GM12878 (cell line): ENCODE data around the gene KYAT1. TPM values are rescaled to one million over a fixed set of nuclear protein-coding genes. Genes with fewer than 3 reads are reported as not detected.

Experiments
- DPF2 ChIP-seq: fragments of 450-650 bp; IDR thresholded peaks from 2 replicates; pipeline ENCODE4 v1.6.1; 2017; ENCODE audit warnings: mild to moderate bottlenecking
- EP300 ChIP-seq, 2 experiments: fragments of 150-350 bp in 1 of 2; IDR thresholded peaks; 2 replicates each; pipeline ENCODE4 v1.6.1; 2011 to 2012; ENCODE audit warnings: low read depth in 2 of 2, low read length in 2 of 2, borderline replicate concordance in 1 of 2, improper control_type of control experiment in 1 of 2, inconsistent platforms in 1 of 2; ENCODE audit not compliant: control insufficient read depth in 1 of 2
- EZH2 ChIP-seq: IDR thresholded peaks from 2 replicates; pipeline ENCODE4 v1.6.1; 2012; ENCODE audit warnings: low read depth, mild to moderate bottlenecking, control low read depth, inconsistent platforms, low read length, borderline replicate concordance; ENCODE audit not compliant: control insufficient read depth
- MEF2B ChIP-seq: fragments of 450-650 bp; IDR thresholded peaks from 2 replicates; pipeline ENCODE4 v1.6.1; 2018; ENCODE audit warnings: mild to moderate bottlenecking, moderate library complexity; ENCODE audit not compliant: partially characterized antibody, poor library complexity, severe bottlenecking
- SUZ12 ChIP-seq: fragments of 200-600 bp; sonication (generic); IDR thresholded peaks from one replicate; pipeline ENCODE4 v1.6.1; 2018; ENCODE audit warnings: antibody characterized with exemption, mild to moderate bottlenecking; ENCODE audit not compliant: unreplicated experiment
- polyA plus RNA-seq, 11 experiments: library from polyadenylated mRNA; depleted of rRNA in 4 of 11; unstranded in 6 of 11; stranded (reverse) in 5 of 11; fragments of >200 nt; fragmentation: Nextera tagmentation in 4 of 11; fragmentation: Illumina TruSeq in 1 of 11; extraction: Ambion mirVana in 4 of 11; extraction: Trizol in 1 of 11; gene quantifications; 1 replicate in 1 of 11; 2 replicates in 10 of 11; pipeline versions ENCODE4 v1.2.1 to v1.2.3, GENCODE V29; 2011 to 2016; ENCODE audit warnings: inconsistent platforms in 2 of 11, missing spikeins in 2 of 11, low read depth in 1 of 11
- total RNA-seq, 4 experiments: library from RNA; depleted of rRNA in 3 of 4; stranded (reverse); fragments of >200 nt in 3 of 4; fragmentation: Illumina TruSeq in 1 of 4; extraction: Trizol in 1 of 4; gene quantifications; 2 replicates each; pipeline versions ENCODE4 v1.2.1 to v1.2.3, GENCODE V29; 2013 to 2021
- TF ChIP-seq, protein P1 (sequence below): fragments of 450-650 bp; IDR thresholded peaks from 2 replicates; pipeline ENCODE4 v1.6.1; 2016; ENCODE audit warnings: mild to moderate bottlenecking
- TF ChIP-seq, protein P2 (sequence below): fragments of 450-650 bp; IDR thresholded peaks from 2 replicates; pipeline ENCODE4 v1.6.1; 2016; ENCODE audit warnings: mild to moderate bottlenecking
- TF ChIP-seq, protein P3 (sequence below): fragments of 450-650 bp; IDR thresholded peaks from 2 replicates; pipeline ENCODE4 v1.6.1; 2017; ENCODE audit warnings: mild to moderate bottlenecking, moderate library complexity

KYAT1 gene
- total and polyA plus RNA-seq, 10 of the 15 experiments (the other 5 are each of a cell fraction or from before 2014, with no cell fraction given) = 5.8 to 15.7 (median 11.4) TPM

DNA sequence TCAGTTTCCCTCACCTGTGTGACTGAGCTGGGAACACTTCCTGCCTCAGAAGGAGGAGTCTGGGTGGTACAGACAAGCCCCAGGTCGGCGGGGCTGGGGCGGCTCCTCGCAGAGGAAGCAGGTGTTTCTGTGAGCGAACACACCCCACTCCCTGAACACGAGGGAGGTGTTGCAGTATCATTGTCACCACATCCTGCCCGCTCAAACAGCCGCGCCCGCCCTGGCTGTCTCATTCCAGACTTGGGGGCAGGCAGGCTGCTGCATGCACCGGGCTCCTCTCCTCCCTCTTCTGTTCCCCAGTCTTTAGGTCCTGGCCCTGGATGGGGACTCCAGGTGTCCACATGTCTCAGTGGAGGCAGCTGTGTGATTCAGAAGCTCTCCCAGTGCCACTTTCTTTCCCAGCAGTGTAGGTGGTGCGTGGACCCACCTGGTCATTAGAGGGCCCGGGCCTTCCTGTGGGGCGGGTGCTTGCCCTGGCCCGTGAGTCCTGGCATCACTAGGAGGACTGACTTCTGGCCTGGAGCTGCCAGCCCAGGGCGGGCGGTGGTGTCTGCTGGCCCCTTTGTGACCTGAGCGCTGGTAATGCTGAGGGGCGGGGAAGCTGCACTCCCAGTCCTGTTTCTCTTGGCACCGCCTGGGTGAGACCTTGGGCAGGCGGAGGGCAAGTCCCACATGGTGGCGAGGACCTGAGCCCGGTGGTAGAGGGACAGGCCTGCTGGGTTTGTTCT lies 20.8 kb upstream of the KYAT1 start (continued):
- TF ChIP-seq, protein P1, sequence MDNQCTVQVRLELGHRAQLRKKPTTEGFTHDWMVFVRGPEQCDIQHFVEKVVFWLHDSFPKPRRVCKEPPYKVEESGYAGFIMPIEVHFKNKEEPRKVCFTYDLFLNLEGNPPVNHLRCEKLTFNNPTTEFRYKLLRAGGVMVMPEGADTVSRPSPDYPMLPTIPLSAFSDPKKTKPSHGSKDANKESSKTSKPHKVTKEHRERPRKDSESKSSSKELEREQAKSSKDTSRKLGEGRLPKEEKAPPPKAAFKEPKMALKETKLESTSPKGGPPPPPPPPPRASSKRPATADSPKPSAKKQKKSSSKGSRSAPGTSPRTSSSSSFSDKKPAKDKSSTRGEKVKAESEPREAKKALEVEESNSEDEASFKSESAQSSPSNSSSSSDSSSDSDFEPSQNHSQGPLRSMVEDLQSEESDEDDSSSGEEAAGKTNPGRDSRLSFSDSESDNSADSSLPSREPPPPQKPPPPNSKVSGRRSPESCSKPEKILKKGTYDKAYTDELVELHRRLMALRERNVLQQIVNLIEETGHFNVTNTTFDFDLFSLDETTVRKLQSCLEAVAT = peak; percentile 47; the same call in 1 of the 2 replicates
- TF ChIP-seq, protein P2, sequence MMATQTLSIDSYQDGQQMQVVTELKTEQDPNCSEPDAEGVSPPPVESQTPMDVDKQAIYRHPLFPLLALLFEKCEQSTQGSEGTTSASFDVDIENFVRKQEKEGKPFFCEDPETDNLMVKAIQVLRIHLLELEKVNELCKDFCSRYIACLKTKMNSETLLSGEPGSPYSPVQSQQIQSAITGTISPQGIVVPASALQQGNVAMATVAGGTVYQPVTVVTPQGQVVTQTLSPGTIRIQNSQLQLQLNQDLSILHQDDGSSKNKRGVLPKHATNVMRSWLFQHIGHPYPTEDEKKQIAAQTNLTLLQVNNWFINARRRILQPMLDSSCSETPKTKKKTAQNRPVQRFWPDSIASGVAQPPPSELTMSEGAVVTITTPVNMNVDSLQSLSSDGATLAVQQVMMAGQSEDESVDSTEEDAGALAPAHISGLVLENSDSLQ = no peak; the same call in 1 of the 2 replicates
- TF ChIP-seq, protein P3, sequence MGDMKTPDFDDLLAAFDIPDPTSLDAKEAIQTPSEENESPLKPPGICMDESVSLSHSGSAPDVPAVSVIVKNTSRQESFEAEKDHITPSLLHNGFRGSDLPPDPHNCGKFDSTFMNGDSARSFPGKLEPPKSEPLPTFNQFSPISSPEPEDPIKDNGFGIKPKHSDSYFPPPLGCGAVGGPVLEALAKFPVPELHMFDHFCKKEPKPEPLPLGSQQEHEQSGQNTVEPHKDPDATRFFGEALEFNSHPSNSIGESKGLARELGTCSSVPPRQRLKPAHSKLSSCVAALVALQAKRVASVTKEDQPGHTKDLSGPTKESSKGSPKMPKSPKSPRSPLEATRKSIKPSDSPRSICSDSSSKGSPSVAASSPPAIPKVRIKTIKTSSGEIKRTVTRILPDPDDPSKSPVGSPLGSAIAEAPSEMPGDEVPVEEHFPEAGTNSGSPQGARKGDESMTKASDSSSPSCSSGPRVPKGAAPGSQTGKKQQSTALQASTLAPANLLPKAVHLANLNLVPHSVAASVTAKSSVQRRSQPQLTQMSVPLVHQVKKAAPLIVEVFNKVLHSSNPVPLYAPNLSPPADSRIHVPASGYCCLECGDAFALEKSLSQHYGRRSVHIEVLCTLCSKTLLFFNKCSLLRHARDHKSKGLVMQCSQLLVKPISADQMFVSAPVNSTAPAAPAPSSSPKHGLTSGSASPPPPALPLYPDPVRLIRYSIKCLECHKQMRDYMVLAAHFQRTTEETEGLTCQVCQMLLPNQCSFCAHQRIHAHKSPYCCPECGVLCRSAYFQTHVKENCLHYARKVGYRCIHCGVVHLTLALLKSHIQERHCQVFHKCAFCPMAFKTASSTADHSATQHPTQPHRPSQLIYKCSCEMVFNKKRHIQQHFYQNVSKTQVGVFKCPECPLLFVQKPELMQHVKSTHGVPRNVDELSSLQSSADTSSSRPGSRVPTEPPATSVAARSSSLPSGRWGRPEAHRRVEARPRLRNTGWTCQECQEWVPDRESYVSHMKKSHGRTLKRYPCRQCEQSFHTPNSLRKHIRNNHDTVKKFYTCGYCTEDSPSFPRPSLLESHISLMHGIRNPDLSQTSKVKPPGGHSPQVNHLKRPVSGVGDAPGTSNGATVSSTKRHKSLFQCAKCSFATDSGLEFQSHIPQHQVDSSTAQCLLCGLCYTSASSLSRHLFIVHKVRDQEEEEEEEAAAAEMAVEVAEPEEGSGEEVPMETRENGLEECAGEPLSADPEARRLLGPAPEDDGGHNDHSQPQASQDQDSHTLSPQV = no peak
- TF ChIP-seq SUZ12 = no peak
- 0 out of 4 replicates have a peak, but pooled peaks of 1 of the 2 experiments have one; percentile 50 for TF ChIP-seq EP300 (IDR thresholded peaks at IDR 0.05; ENCODE audit: borderline replicate concordance in 1 of 2, control insufficient read depth in 1 of 2, low read depth in 2 of 2, low read length in 2 of 2)
- TF ChIP-seq MEF2B = no peak
- peak; percentile 66; the same call in 1 of the 2 replicates for TF ChIP-seq DPF2
- no peak for TF ChIP-seq EZH2
